Measurements from ENCODE around the gene FOXP2. TPM values are rescaled to one million over a fixed set of nuclear protein-coding genes. Genes with fewer than 3 reads are reported as not detected.

Gene FOXP2
- total and polyA plus RNA-seq, 2 of the 4 experiments (the other 2 are of a cell fraction): 0.89 to 1.1 TPM

DNA sequence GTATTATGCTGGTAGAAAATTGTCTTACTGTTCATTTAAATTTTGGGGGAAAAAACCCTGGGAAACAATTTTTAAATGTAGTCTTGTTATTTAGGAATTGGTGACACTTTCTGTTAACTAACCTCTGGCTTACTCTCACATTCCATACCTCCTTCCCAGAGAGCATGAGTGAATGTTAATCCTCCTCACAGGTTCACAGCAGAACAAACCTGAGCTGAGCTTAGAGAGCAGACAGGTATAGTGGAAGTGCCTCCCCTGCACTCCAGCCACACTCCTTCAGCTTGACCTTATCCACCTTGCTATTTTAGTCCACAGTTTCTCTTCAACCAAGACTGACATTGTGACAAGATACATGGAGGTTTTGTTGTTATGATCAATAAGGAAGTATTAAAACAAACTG is 235.9 kb downstream of the FOXP2 start:
- no peak overlapping the region for H2AK5ac ChIP-seq (ENCODE audit: low read depth, low read length)
- ATAC-seq (ENCODE audit: low read depth) (no peak), DNase-seq (no peak)
- in situ Hi-C loops (cut with MboI; ENCODE audit: low sequenced_read_pairs): no loop called here
- H3K9me3 ChIP-seq (ENCODE audit: control insufficient read depth, insufficient read depth, low read length): no peaks in the 10 kb centered on the region
- H3K18ac ChIP-seq (ENCODE audit: low read depth, low read length): no peak overlapping the region
- intact Hi-C loops (cut with micrococcal nuclease): no loop called here
- no peak overlapping the region for H2AFZ ChIP-seq (replicated peaks; ENCODE audit: low read length, poor library complexity)
- H3K4me2 ChIP-seq (ENCODE audit: low read depth, low read length): no peak overlapping the region
- no peak overlapping the region for H3K9ac ChIP-seq (ENCODE audit: low read depth, low read length)
- no peak overlapping the region for H4K91ac ChIP-seq (ENCODE audit: insufficient read depth, low read depth, low read length)
- ChIA-PET CTCF (no interaction called here), POLR2A (ENCODE audit: unreplicated experiment) (interaction anchor here (0.5 kb wide), 1 partner anchor 217 kb away, joined by 6 read pairs; no protein-coding TSS in a partner anchor)
- H2AK9ac ChIP-seq (replicated peaks; ENCODE audit: low read depth, low read length, poor library complexity): no peak overlapping the region
- no peak overlapping the region for H4K8ac ChIP-seq (ENCODE audit: low read depth in 2 of 2, low read length in 2 of 2)
- TF ChIP-seq, protein P1, sequence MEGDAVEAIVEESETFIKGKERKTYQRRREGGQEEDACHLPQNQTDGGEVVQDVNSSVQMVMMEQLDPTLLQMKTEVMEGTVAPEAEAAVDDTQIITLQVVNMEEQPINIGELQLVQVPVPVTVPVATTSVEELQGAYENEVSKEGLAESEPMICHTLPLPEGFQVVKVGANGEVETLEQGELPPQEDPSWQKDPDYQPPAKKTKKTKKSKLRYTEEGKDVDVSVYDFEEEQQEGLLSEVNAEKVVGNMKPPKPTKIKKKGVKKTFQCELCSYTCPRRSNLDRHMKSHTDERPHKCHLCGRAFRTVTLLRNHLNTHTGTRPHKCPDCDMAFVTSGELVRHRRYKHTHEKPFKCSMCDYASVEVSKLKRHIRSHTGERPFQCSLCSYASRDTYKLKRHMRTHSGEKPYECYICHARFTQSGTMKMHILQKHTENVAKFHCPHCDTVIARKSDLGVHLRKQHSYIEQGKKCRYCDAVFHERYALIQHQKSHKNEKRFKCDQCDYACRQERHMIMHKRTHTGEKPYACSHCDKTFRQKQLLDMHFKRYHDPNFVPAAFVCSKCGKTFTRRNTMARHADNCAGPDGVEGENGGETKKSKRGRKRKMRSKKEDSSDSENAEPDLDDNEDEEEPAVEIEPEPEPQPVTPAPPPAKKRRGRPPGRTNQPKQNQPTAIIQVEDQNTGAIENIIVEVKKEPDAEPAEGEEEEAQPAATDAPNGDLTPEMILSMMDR (conservative IDR thresholded peaks at IDR 0.05; ENCODE audit: low read depth, low read length): no peak
- no peak for TF ChIP-seq RCOR1 (IDR thresholded peaks at IDR 0.05; ENCODE audit: insufficient replicate concordance, low read length)
- TF ChIP-seq POLR2A (IDR thresholded peaks at IDR 0.05; ENCODE audit: low read depth, low read length): no peak
- no peak for TF ChIP-seq RFX5 (IDR thresholded peaks at IDR 0.05; ENCODE audit: low read depth, low read length)
- TF ChIP-seq BHLHE40 (IDR thresholded peaks at IDR 0.05; ENCODE audit: low read depth, low read length): no peak
- no peak for TF ChIP-seq MAFK (IDR thresholded peaks at IDR 0.05; ENCODE audit: low read depth, low read length)
- no peaks in the 10 kb centered on the region; the same call in 1 of the 2 replicates for H3K4me1 ChIP-seq (ENCODE audit: control insufficient read depth, insufficient read depth, low read length)
- H2BK20ac ChIP-seq (ENCODE audit: low read depth, low read length): no peak overlapping the region
- H3K4me3 ChIP-seq (ENCODE audit: insufficient read depth, low read depth, low read length): no peak overlapping the region
- H4K20me1 ChIP-seq (ENCODE audit: insufficient read depth, low read length): no peaks in the 10 kb centered on the region
- dilution Hi-C loops (cut with HindIII; ENCODE audit: low sequenced_read_pairs, unreplicated experiment): no loop called here
- H2BK5ac ChIP-seq (ENCODE audit: low read depth, low read length, poor library complexity, severe bottlenecking): no peak overlapping the region
- no peak overlapping the region for H3K4ac ChIP-seq (ENCODE audit: low read depth, low read length)
- H3K79me1 ChIP-seq (ENCODE audit: low read depth in 1 of 2, low read length in 2 of 2): no peaks in the 10 kb centered on the region
- H3K36me3 ChIP-seq (ENCODE audit: control insufficient read depth, insufficient read depth, low read length): no peaks in the 10 kb centered on the region
- no peak overlapping the region for H3K14ac ChIP-seq (replicated peaks; ENCODE audit: low read depth, low read length)
- H3K27me3 ChIP-seq (ENCODE audit: control insufficient read depth, insufficient read depth, low read length): no peaks in the 10 kb centered on the region
- no TSS peak for BruUV-seq (replicated peaks)
- H2BK120ac ChIP-seq (ENCODE audit: low read depth, low read length): no peak overlapping the region
- no peak overlapping the region for H3K27ac ChIP-seq (ENCODE audit: insufficient read depth, low read length)
- H3K9me1 ChIP-seq (ENCODE audit: insufficient read depth, low read length): no peaks in the 10 kb centered on the region
- H2BK15ac ChIP-seq (ENCODE audit: low read depth, low read length): no peak overlapping the region
- no peak overlapping the region for H3K56ac ChIP-seq (ENCODE audit: extremely low read depth, insufficient read depth, low read length)
- H3K23ac ChIP-seq (ENCODE audit: low read depth, low read length): no peak overlapping the region
- no peak overlapping the region for H4K5ac ChIP-seq (ENCODE audit: low read depth, low read length)

All from IMR-90 (cell line).